Stimulated activated CD4-positive, alpha-beta T cell treated with anti-CD3 and anti-CD28 coated beads, Interleukin-4, amount 100 ng/mL, for 48 hours (primary cell): ENCODE data around the gene COL1A2.

Experiments
- DNase-seq, 2 donors: peaks; one replicate each; pipeline ENCODE4 v3.0.0-alpha.2; 2020; ENCODE audit warnings: low read depth in 2 of 2

COL1A2 gene

DNA sequence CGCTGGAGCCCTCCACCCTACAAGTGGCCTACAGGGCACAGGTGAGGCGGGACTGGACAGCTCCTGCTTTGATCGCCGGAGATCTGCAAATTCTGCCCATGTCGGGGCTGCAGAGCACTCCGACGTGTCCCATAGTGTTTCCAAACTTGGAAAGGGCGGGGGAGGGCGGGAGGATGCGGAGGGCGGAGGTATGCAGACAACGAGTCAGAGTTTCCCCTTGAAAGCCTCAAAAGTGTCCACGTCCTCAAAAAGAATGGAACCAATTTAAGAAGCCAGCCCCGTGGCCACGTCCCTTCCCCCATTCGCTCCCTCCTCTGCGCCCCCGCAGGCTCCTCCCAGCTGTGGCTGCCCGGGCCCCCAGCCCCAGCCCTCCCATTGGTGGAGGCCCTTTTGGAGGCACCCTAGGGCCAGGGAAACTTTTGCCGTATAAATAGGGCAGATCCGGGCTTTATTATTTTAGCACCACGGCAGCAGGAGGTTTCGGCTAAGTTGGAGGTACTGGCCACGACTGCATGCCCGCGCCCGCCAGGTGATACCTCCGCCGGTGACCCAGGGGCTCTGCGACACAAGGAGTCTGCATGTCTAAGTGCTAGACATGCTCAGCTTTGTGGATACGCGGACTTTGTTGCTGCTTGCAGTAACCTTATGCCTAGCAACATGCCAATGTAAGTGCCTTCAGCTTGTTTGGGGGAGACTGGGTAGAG lies at the start of gene COL1A2:
Gene COL1A2 (plus strand): TSS at position 459 of the 704 bp plus-strand sequence. CDS start 137 bp downstream, at position 596.
- no peak for DNase-seq

DNA sequence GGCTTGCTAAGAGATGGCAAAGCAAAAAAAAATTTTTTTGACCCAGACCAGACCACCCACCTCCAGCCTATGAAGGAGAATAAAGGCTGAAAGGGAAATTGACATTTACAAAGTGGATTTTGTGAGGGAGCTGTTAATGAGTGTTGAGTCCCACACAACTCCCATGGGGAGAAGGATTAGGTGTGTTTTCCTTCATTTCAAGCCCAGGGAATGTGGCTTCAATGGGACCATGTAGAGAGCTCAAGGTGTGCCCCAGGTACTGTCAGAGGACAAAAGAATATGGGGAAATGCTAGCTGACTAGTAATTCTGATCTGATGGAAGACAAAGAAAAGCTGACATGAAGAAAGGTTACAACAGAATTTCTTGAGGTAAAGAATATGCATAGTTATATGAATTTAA lies 48.8 kb upstream of the COL1A2 start:
- DNase-seq, result no peak

DNA sequence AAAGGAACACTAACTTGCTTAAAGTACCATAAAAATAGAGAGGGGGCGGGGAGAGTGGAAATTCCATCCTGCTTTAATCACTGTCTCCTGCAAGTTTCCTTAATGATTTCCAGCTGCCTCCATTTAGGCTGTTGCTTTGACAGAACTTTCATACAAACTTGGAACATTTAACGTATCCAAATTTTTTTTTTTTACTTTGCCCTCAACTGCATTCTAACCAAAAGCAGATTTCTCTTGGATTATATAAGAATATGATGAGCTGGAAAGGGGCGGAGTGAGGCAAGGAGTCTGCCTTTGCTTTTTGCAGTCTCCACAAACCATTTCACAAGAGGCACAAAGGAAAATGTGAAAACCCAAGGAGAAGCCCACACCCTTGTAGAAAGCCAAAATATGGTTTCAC lies 46.6 kb upstream of the COL1A2 start:
- no peak for DNase-seq

DNA sequence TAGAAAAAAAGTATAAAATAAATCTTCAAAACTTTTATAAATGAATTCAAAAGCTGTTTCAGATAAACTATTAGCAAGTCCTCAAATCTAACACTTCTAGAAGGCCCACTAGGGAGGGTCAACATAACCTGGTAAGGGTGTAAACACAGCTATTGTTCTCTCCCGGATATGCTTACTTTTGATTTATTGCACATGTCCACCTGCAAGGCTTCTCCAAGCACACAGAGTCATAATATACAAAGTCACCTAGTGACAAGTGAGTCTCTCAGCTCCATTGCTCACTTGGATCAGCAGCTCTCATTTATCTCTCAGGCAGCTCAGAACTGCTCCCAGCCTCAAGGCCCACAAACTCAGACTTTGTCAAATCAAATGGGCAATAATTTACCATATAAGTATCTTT lies 44.0 kb upstream of the COL1A2 start:
- no peak for DNase-seq

DNA sequence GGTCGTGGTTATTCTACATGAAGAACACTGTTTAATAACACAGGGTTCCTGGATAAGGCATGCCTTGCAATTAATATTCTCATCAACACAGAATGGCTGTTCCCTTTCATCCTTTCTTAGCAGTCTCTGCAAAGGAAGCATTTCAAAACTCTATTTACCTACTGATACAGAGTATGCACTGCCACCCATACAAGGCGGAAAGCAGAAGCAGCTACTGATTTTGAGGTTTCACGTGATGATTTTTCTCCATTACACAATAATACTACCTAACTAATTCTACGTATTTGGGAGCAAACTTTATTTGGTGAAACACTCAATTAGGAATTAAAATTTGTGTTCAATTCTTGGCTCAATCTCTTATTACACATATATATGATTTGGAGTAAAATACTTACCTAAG lies 43.0 kb upstream of the COL1A2 start:
- no peak for DNase-seq

- DNase-seq, result no peak
Observed at GRCh38 chr7:94352887-94353286, 41.8 kb upstream of the COL1A2 start.

- no peak for DNase-seq
Observed at GRCh38 chr7:94354953-94355352, 39.7 kb upstream of the COL1A2 start.

- DNase-seq, result no peak
Observed at GRCh38 chr7:94355454-94355853, 39.2 kb upstream of the COL1A2 start.

DNA sequence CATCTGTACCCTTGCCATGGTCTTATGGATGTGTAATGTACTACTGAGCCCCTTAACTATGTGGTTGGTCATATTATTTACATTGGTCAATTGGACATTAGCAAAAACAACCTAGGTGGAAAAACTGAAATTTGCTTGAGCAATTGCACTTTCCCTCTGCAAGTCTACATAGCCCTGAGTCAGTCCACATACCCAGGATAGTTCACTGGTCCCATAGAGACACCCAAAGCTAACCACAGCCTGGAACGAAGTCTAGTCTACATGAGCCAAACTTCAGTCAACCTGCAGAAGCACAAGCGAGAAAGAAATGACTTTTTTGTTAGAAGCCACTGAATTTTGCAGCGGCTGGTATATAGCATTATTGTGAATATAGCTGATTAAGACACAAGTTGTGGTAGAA lies 37.6 kb upstream of the COL1A2 start:
- no peak for DNase-seq

- no peak for DNase-seq
Observed at GRCh38 chr7:94360926-94361325, 33.8 kb upstream of the COL1A2 start.

- no peak for DNase-seq
Observed at GRCh38 chr7:94362276-94362675, 32.4 kb upstream of the COL1A2 start.

- no peak for DNase-seq
Observed at GRCh38 chr7:94364816-94365215, 29.9 kb upstream of the COL1A2 start.

- no peak for DNase-seq
Observed at GRCh38 chr7:94366163-94366562, 28.5 kb upstream of the COL1A2 start.

DNA sequence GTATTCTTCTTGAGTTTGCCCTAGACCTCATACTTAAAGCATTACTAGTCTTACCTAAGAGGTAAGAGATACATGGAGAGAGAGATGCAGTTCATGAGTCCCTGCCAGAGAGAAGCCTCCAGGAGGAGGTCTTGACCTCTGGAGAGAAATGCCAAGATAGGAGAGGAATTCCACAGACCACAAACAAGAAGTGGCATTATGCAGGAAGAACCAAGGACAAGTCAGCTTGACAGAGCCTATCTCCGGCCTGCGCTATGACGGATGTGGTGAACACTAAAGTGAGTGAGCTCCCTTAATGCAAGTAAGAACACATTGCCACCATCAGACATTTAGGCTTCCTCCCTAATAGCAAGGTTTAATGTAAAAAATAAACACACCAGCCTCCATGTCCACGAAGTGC lies 27.9 kb upstream of the COL1A2 start:
- DNase-seq, result no peak

DNA sequence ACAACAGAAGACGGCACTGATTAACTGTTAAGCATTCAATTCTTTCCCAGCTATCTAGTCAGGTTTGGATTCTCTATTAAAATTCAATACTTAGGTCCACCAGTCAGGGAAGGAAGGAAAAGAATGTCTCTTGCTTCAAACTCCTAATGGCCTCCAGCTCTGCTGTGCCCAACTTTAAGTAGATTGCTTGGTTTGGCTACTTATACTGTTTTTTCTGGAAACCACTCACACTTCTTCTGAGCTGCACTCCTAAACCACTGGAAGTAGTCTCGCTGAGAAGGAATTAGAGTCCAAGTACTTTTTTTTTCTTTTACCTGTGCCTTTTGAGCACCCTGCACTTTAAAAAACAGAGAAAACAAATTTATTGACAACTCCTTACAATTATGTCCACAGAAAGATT lies 26.7 kb upstream of the COL1A2 start:
- DNase-seq, result no peak

- DNase-seq, result no peak
Observed at GRCh38 chr7:94368371-94368791, 26.3 kb upstream of the COL1A2 start.

DNA sequence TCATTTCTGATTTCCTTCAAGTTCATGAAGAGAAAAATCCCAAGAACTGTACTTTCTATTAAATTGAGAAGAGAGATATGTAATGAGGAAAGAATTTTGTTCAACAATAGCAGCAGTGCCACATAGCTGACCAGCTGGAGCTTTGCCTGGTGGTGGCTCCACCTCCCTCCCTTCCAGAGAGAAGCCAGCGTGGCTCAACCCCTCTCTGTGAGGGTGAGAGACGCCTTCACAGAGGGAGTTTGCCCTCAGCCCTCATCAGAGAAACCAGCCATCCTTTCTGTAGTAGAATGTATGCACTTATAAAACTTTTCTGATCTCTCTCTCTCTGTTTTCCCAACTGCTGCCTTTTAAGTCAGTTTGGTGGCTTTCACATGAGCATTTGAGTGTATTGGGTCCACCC lies 20.5 kb upstream of the COL1A2 start:
- no peak for DNase-seq

DNA sequence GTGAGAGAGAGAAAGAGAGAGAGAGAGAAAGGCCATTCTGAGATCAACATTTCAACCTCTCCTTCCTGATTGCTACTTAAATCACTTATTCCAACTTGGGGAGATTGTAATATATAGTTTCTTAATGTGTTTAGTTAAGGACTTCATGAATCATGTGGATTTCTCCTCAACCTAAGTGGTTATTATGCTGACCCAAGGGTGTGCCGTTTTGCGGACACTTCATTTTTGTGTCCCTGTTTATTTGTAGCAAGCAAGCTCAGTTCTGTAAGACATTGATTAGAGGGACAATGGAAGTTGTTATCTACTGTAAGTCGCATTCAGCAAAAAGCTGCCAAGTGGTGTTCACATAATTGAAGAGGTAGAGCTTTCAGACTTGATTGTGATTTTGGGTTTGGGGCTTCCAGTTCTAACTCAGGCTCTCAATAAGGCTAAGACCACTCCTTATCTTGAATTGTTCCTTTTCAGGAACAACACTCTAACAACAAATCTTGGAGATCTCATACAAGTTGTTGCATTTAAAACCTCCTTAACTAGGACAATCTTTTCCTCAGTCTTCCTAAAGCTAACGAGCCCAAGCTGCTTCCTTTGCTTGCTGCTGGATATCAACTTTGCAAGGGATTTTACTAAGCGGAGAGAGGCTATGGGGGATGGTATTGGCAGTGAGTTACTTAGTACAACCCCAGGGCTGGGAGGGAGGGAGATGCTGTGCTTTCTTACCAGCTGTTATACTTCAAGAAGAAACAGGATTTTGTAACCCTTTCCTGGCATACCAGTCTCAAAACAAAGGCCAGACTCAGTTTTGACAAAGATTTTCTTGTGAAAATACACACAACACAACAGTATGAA lies 19.8 kb upstream of the COL1A2 start:
- DNase-seq, result no peak

GRCh38 chr7:94375691-94376090 lies 19.0 kb upstream of the COL1A2 start:
- DNase-seq, result no peak

- no peak for DNase-seq
Observed at GRCh38 chr7:94376281-94376680, 18.4 kb upstream of the COL1A2 start.

- DNase-seq, result no peak
Observed at GRCh38 chr7:94378356-94378755, 16.3 kb upstream of the COL1A2 start.

- no peak for DNase-seq
Observed at GRCh38 chr7:94380264-94380663, 14.4 kb upstream of the COL1A2 start.

DNA sequence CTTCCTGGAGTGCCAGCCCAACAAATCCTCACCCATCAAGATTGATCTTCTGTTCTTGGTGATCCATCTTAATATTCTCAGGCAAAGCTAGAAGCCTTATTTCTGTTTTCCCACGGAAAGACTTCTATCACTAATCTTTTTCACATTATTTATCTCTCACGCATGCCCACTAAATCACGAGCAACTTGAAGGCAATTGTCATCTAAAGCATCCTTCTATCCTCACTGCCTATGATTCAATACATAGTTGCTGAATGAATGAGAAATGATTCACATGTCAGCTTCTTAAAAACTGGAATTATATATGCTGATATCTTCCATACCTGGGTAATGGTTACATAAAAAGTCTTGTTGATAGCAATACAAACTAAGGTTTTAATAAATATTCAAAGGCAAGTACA lies 12.6 kb upstream of the COL1A2 start:
- no peak for DNase-seq
